Measurements from ENCODE around the gene GTF2A1.

DNA sequence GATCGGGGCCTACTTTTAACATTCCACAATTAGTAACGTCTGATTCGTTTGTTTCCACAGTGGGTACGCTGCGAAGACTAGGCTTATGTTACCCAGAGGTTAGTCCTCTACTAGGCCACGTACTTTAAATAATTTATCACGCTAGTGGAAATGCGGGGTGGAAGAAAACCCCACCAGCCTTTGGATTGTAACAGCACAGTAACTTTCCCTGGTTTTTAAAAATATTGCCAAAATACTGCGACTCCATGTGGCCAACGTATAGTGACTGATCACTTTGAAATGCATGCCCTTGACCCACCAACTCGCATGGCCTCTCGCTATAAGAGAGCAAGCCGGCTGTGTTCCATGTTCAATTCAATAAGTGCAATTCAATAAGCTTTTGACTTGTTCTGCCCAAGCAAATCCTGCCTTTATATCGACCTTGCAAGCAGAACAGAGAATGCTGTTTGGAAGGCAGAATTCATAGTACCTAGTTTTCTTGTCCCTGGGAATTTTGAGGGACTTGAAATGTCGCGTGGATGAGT is 882 bp upstream of the GTF2A1 start:
- TF ChIP-seq EZH2 (IDR thresholded peaks at IDR 0.05; ENCODE audit: insufficient read depth, poor library complexity, severe bottlenecking) (no peak), EZH2phosphoT487 (IDR thresholded peaks at IDR 0.05; ENCODE audit: insufficient read depth, low read depth) (no peak)
